ENCODE measurements around the gene SPPL3.

DNA sequence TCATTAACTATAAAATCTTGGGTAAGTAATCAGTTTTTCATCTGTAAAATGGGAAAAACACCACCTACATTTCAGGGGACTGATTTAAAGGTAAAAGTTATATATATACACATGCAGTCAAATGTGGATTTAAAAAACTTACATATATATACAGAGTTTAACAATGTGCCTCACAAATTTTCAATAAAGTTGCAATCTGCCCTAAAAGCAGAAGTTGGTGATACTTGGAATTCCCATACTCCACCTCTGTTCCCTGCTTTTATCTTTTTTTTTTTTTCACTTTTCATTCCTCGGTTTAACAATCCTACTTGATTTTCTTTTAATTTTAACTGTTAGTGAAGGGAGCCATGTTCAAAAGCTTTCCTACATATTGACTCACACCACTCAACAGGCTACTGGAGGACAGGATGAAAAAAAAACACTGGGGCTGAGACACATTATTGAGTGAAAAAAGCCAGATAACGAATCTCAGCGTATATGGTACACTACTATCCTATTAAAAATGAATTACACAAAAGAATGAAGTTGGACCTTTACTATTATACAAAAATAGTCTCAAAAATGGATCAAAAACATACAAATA is 24.3 kb downstream of the SPPL3 start:
- TF ChIP-seq, protein P1, sequence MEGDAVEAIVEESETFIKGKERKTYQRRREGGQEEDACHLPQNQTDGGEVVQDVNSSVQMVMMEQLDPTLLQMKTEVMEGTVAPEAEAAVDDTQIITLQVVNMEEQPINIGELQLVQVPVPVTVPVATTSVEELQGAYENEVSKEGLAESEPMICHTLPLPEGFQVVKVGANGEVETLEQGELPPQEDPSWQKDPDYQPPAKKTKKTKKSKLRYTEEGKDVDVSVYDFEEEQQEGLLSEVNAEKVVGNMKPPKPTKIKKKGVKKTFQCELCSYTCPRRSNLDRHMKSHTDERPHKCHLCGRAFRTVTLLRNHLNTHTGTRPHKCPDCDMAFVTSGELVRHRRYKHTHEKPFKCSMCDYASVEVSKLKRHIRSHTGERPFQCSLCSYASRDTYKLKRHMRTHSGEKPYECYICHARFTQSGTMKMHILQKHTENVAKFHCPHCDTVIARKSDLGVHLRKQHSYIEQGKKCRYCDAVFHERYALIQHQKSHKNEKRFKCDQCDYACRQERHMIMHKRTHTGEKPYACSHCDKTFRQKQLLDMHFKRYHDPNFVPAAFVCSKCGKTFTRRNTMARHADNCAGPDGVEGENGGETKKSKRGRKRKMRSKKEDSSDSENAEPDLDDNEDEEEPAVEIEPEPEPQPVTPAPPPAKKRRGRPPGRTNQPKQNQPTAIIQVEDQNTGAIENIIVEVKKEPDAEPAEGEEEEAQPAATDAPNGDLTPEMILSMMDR (IDR thresholded peaks at IDR 0.05 in 8 of 11, conservative IDR thresholded peaks at IDR 0.05 in 3 of 11), result no peak
- no peak for TF ChIP-seq POLR2A (IDR thresholded peaks at IDR 0.05)
